Measurements from ENCODE around the gene IDS.
"Not testable (repeated sequence)": the region's sequence is repeated elsewhere in the genome, so short reads cannot be mapped to it uniquely, and the experiment has no call there.

GRCh38 chrX:149550454-149550853 lies 45.3 kb upstream of the IDS start:
- not testable (repeated sequence) for TF ChIP-seq CTCF (conservative IDR thresholded peaks at IDR 0.05 in 1 of 2, IDR thresholded peaks at IDR 0.05 in 1 of 2; ENCODE audit: low read depth in 1 of 2, low read length in 2 of 2); EZH2 (IDR thresholded peaks at IDR 0.05; ENCODE audit: low read length, missing control alignments)
